Prostate gland (tissue), 2 donors: ENCODE results near the gene VDAC1. TPM values are rescaled to one million over a fixed set of nuclear protein-coding genes. Genes with fewer than 3 reads are reported as not detected.
"Not testable (repeated sequence)": the region's sequence is repeated elsewhere in the genome, so short reads cannot be mapped to it uniquely, and the experiment has no call there.

Experiments used
- DNase-seq: peaks from one replicate; pipeline ENCODE4 v3.0.0-alpha.2; 2019; ENCODE audit warnings: low spot score
- H3K27ac ChIP-seq, 2 donors: fragments of 200-600 bp; sonication (generic); 2 replicates each; pipeline ENCODE4 v1.5.1; 2017 to 2019
- H3K27me3 ChIP-seq: fragments of 200-600 bp; sonication (generic); replicated peaks from 2 replicates; pipeline ENCODE4 v1.5.1; 2019; ENCODE audit not compliant: insufficient read depth
- H3K36me3 ChIP-seq, 2 donors: fragments of 200-600 bp; sonication (generic); 1 replicate in 1 of 2; 2 replicates in 1 of 2; pipeline versions ENCODE4 v1.5.1 to v1.8.1; 2017 to 2019
- H3K4me1 ChIP-seq: fragments of 200-600 bp; sonication (generic); replicated peaks from 2 replicates; pipeline ENCODE4 v1.5.1; 2019
- H3K4me3 ChIP-seq, 2 donors: fragments of 200-600 bp; sonication (generic); 2 replicates each; pipeline ENCODE4 v1.5.1; 2017 to 2019
- H3K9me3 ChIP-seq: fragments of 200-600 bp; sonication (generic); 2 replicates; pipeline ENCODE4 v1.5.1; 2017
- POLR2A ChIP-seq: fragments of 450-650 bp; IDR thresholded peaks from one replicate; pipeline ENCODE4 v1.6.1; 2016; ENCODE audit warnings: antibody characterized with exemption, mild to moderate bottlenecking
- POLR2AphosphoS5 ChIP-seq: sonication (generic); formaldehyde crosslinking; IDR thresholded peaks from one replicate; pipeline ENCODE4 v1.6.1; 2017; ENCODE audit warnings: antibody characterized with exemption
- WGBS: methylation state at CpG from one replicate; pipeline ENCODE4 v1.1.5; 2018; 5-methylcytosine and 5-hydroxymethylcytosine counted together
- intact Hi-C: fragments of 100-400 bp; cut with DNase I; formaldehyde crosslinking; loops from one replicate; pipeline ENCODE4 v1.14.2; 2022
- total RNA-seq, 2 donors: library from RNA; depleted of rRNA; stranded (reverse); fragments of >200 nt; gene quantifications; one replicate each; pipeline ENCODE4 v1.1.0, GENCODE V29; 2016
- TF ChIP-seq, protein P1 (sequence below), 4 experiments: fragments of 200-600 bp in 2 of 4; fragments of 450-650 bp in 2 of 4; sonication (generic) in 2 of 4; IDR thresholded peaks; 1 replicate in 3 of 4; 2 replicates in 1 of 4; pipeline ENCODE4 v1.5.1; 2016 to 2019; ENCODE audit warnings: antibody characterized with exemption in 4 of 4, mild to moderate bottlenecking in 2 of 4, moderate library complexity in 2 of 4

VDAC1 gene
- total RNA-seq, 2 donors from 2014 or later = 142 to 143 TPM

GRCh38 chr5:133977858-133978257 lies 26.9 kb downstream of the VDAC1 start:
- TF ChIP-seq POLR2AphosphoS5 (no peak), POLR2A (no peak)
- TF ChIP-seq, protein P1, sequence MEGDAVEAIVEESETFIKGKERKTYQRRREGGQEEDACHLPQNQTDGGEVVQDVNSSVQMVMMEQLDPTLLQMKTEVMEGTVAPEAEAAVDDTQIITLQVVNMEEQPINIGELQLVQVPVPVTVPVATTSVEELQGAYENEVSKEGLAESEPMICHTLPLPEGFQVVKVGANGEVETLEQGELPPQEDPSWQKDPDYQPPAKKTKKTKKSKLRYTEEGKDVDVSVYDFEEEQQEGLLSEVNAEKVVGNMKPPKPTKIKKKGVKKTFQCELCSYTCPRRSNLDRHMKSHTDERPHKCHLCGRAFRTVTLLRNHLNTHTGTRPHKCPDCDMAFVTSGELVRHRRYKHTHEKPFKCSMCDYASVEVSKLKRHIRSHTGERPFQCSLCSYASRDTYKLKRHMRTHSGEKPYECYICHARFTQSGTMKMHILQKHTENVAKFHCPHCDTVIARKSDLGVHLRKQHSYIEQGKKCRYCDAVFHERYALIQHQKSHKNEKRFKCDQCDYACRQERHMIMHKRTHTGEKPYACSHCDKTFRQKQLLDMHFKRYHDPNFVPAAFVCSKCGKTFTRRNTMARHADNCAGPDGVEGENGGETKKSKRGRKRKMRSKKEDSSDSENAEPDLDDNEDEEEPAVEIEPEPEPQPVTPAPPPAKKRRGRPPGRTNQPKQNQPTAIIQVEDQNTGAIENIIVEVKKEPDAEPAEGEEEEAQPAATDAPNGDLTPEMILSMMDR (IDR thresholded peaks at IDR 0.05) = no peak
- no peaks in the 10 kb centered on the region for H3K9me3 ChIP-seq
- DNase-seq = no peak
- no peaks in the 10 kb centered on the region for H3K27me3 ChIP-seq
- intact Hi-C loops = no loop called here
- WGBS = 47% methylated on average over 1 of the region's 1 CpG
- H3K4me3 ChIP-seq = no peak overlapping the region
- H3K27ac ChIP-seq = no peak overlapping the region
- H3K36me3 ChIP-seq = peaks cover 0 to 9% of the 10 kb centered on the region in 2 donors
- H3K4me1 ChIP-seq = no peaks in the 10 kb centered on the region

GRCh38 chr5:133977161-133977787 lies 27.5 kb downstream of the VDAC1 start:
- intact Hi-C loops = no loop called here
- Histone ChIP-seq H3K27me3 (no peaks in the 10 kb centered on the region), H3K4me1 (no peaks in the 10 kb centered on the region), H3K9me3 (no peaks in the 10 kb centered on the region), H3K36me3 (peaks cover 0 to 9% of the 10 kb centered on the region in 2 donors), H3K27ac (no peak overlapping the region), H3K4me3 (no peak overlapping the region)
- DNase-seq = no peak
- no peak for TF ChIP-seq POLR2AphosphoS5
- TF ChIP-seq POLR2A = no peak
- TF ChIP-seq, protein P1 (IDR thresholded peaks at IDR 0.05) = no peak
- WGBS = 44% methylated on average over 5 of the region's 5 CpGs

DNA sequence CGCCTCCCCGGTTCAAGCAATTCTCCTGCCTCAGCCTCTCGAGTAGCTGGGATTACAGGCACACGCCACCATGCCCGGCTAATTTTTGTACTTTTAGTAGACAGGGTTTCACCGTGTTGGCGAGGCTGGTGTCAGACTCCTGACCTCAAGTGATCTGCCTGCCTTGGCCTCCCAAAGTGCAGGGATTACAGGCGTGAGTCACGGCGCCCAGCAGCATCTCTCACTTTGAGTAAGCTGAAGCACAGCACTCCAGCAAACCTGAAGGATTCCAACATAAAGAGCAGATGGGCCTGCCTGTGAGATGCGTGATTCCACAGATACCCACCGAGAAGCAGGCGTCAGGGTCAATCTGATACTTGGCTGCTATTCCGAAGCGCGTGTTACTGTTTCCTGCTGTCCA lies 29.2 kb downstream of the VDAC1 start:
- DNase-seq, H3K36me3 ChIP-seq, H3K27ac ChIP-seq, H3K9me3 ChIP-seq, H3K27me3 ChIP-seq, H3K4me1 ChIP-seq, intact Hi-C loops, H3K4me3 ChIP-seq: not testable (repeated sequence)
- 98% methylated on average over 15 of the region's 16 CpGs for WGBS

DNA sequence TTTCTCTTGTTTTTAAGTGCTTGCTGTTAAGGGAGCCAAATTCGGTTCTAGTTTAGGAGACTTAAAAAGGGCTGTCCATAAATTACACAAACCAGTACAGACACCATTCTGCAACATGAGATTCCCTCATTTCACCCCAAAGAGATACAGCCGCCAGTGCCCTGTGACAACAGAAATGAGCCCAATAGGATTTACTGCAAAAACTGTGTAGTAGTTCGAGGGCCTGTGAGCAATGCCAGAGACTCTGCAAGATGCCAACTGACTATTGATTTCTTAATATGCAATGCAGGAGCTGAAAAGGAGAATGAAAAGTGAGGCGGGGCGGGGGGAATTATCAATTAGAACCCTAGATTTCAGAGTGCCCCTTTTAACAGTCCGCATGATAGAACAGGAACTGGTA lies 30.6 kb downstream of the VDAC1 start:
- intact Hi-C loops = no loop called here
- TF ChIP-seq POLR2A = no peak
- no peak for TF ChIP-seq POLR2AphosphoS5
- TF ChIP-seq, protein P1 (IDR thresholded peaks at IDR 0.05) = no peak
- H3K36me3 ChIP-seq = peaks cover 0 to 9% of the 10 kb centered on the region in 2 donors

GRCh38 chr5:133970325-133970909 lies 34.4 kb downstream of the VDAC1 start:
- Histone ChIP-seq H3K27me3 (no peaks in the 10 kb centered on the region), H3K4me1 (peaks cover 4% of the 10 kb centered on the region), H3K36me3 (peaks cover 0 to 9% of the 10 kb centered on the region in 2 donors), H3K9me3 (no peaks in the 10 kb centered on the region), H3K27ac (no peak overlapping the region), H3K4me3 (no peak overlapping the region)
- no peak for DNase-seq
- TF ChIP-seq POLR2A (no peak), POLR2AphosphoS5 (no peak)
- TF ChIP-seq, protein P1 (IDR thresholded peaks at IDR 0.05) = no peak
- 92% methylated on average over 2 of the region's 2 CpGs for WGBS
- intact Hi-C loops = no loop called here

More for the DNA sequence above, 30.6 kb downstream of the VDAC1 start:
- no peak overlapping the region for H3K27ac ChIP-seq
- no peak overlapping the region for H3K4me3 ChIP-seq
- WGBS = 74% methylated on average over 6 of the region's 6 CpGs
- no peak for DNase-seq
- H3K4me1 ChIP-seq = no peaks in the 10 kb centered on the region
- no peaks in the 10 kb centered on the region for H3K27me3 ChIP-seq
- H3K9me3 ChIP-seq = no peaks in the 10 kb centered on the region
